ENCODE data around the gene PARD6G. TPM values are rescaled to one million over a fixed set of nuclear protein-coding genes. Genes with fewer than 3 reads are reported as not detected.

PARD6G gene
- total and polyA plus RNA-seq, 9 of the 15 experiments (the other 6 are each of a cell fraction or from before 2014, with no cell fraction given) = 0.03 to 1.2 (median 0.26) TPM

GRCh38 chr18:80228051-80228848 is 19.1 kb downstream of the PARD6G start:
- no peak overlapping the region for H3K27ac ChIP-seq (ENCODE audit: extremely low read depth, low read depth, low read length)
- H3K79me2 ChIP-seq (ENCODE audit: control insufficient read depth, insufficient read depth, low read length) = no peaks in the 10 kb centered on the region
- CTCF ChIA-PET (ENCODE audit: low intra/inter-chr PET ratio) = no interaction called here
- peak in 2 of 4 experiments; percentile 20 to 22 for DNase-seq (ENCODE audit: extremely low read depth in 1 of 4, low spot score in 3 of 4)
- POLR2A ChIA-PET = no interaction called here
- no peaks in the 10 kb centered on the region; a peak in 1 of 5 replicates for H3K4me1 ChIP-seq (replicated peaks in 1 of 2; ENCODE audit: control insufficient read depth in 2 of 2, insufficient read depth in 2 of 2, low read length in 2 of 2)
- FAIRE-seq = no peak
- 4% methylated on average over 5 of the region's 18 CpGs for WGBS (ENCODE audit: insufficient coverage, low coverage, missing lambda C conversion rate)
- intact Hi-C loops (cut with micrococcal nuclease) = no loop called here
- no peaks in the 10 kb centered on the region for H3K36me3 ChIP-seq (ENCODE audit: control insufficient read depth, insufficient read depth, low read length)
- BruUV-seq (replicated peaks) = no TSS peak
- no peak overlapping the region for H3K9ac ChIP-seq (ENCODE audit: insufficient read depth in 1 of 2, low read depth in 2 of 2, low read length in 2 of 2)
- no peaks in the 10 kb centered on the region for H3K9me1 ChIP-seq (ENCODE audit: control insufficient read depth, insufficient read depth, low read length)
- H3K4me3 ChIP-seq = no peak overlapping the region
- no peaks in the 10 kb centered on the region for H3K9me3 ChIP-seq (replicated peaks; ENCODE audit: control insufficient read depth, insufficient read depth, low read depth, low read length)
- no peaks in the 10 kb centered on the region for H4K20me1 ChIP-seq (replicated peaks; ENCODE audit: control insufficient read depth, insufficient read depth, low read length)
- H3K4me2 ChIP-seq (ENCODE audit: insufficient read depth, low read length) = no peak overlapping the region
- H2AFZ ChIP-seq (ENCODE audit: low read depth, low read length) = no peak overlapping the region
- peaks cover 0 to 21% of the 10 kb centered on the region in 2 experiments; a peak in 3 of 5 replicates for H3K27me3 ChIP-seq (ENCODE audit: control insufficient read depth in 2 of 2, insufficient read depth in 2 of 2, low read length in 2 of 2)
- ATAC-seq = no peak; the same call in 2 of the 3 replicates
- in situ Hi-C loops (cut with MboI) = no loop called here
- no peak for TF ChIP-seq HEY1 (CRISPR knock-in tag; IDR thresholded peaks at IDR 0.05; ENCODE audit: borderline replicate concordance)
- TF ChIP-seq, protein P1, sequence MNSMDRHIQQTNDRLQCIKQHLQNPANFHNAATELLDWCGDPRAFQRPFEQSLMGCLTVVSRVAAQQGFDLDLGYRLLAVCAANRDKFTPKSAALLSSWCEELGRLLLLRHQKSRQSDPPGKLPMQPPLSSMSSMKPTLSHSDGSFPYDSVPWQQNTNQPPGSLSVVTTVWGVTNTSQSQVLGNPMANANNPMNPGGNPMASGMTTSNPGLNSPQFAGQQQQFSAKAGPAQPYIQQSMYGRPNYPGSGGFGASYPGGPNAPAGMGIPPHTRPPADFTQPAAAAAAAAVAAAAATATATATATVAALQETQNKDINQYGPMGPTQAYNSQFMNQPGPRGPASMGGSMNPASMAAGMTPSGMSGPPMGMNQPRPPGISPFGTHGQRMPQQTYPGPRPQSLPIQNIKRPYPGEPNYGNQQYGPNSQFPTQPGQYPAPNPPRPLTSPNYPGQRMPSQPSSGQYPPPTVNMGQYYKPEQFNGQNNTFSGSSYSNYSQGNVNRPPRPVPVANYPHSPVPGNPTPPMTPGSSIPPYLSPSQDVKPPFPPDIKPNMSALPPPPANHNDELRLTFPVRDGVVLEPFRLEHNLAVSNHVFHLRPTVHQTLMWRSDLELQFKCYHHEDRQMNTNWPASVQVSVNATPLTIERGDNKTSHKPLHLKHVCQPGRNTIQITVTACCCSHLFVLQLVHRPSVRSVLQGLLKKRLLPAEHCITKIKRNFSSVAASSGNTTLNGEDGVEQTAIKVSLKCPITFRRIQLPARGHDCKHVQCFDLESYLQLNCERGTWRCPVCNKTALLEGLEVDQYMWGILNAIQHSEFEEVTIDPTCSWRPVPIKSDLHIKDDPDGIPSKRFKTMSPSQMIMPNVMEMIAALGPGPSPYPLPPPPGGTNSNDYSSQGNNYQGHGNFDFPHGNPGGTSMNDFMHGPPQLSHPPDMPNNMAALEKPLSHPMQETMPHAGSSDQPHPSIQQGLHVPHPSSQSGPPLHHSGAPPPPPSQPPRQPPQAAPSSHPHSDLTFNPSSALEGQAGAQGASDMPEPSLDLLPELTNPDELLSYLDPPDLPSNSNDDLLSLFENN (IDR thresholded peaks at IDR 0.05; ENCODE audit: low read depth in 2 of 2, low read length in 2 of 2) = no peak
- no peak for TF ChIP-seq ZNF398 (CRISPR knock-in tag; IDR thresholded peaks at IDR 0.05)
- no peak for TF ChIP-seq NR2C1 (IDR thresholded peaks at IDR 0.05)
- TF ChIP-seq NR2C1 (tag; IDR thresholded peaks at IDR 0.05) = no peak
- TF ChIP-seq TAL1 (IDR thresholded peaks at IDR 0.05) = no peak
- no peak for TF ChIP-seq SREBF1 (IDR thresholded peaks at IDR 0.05; ENCODE audit: borderline replicate concordance, low read depth, low read length)
- TF ChIP-seq, protein P2, sequence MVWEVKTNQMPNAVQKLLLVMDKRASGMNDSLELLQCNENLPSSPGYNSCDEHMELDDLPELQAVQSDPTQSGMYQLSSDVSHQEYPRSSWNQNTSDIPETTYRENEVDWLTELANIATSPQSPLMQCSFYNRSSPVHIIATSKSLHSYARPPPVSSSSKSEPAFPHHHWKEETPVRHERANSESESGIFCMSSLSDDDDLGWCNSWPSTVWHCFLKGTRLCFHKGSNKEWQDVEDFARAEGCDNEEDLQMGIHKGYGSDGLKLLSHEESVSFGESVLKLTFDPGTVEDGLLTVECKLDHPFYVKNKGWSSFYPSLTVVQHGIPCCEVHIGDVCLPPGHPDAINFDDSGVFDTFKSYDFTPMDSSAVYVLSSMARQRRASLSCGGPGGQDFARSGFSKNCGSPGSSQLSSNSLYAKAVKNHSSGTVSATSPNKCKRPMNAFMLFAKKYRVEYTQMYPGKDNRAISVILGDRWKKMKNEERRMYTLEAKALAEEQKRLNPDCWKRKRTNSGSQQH (CRISPR knock-in tag; IDR thresholded peaks at IDR 0.05) = no peak
- TF ChIP-seq, protein P3, sequence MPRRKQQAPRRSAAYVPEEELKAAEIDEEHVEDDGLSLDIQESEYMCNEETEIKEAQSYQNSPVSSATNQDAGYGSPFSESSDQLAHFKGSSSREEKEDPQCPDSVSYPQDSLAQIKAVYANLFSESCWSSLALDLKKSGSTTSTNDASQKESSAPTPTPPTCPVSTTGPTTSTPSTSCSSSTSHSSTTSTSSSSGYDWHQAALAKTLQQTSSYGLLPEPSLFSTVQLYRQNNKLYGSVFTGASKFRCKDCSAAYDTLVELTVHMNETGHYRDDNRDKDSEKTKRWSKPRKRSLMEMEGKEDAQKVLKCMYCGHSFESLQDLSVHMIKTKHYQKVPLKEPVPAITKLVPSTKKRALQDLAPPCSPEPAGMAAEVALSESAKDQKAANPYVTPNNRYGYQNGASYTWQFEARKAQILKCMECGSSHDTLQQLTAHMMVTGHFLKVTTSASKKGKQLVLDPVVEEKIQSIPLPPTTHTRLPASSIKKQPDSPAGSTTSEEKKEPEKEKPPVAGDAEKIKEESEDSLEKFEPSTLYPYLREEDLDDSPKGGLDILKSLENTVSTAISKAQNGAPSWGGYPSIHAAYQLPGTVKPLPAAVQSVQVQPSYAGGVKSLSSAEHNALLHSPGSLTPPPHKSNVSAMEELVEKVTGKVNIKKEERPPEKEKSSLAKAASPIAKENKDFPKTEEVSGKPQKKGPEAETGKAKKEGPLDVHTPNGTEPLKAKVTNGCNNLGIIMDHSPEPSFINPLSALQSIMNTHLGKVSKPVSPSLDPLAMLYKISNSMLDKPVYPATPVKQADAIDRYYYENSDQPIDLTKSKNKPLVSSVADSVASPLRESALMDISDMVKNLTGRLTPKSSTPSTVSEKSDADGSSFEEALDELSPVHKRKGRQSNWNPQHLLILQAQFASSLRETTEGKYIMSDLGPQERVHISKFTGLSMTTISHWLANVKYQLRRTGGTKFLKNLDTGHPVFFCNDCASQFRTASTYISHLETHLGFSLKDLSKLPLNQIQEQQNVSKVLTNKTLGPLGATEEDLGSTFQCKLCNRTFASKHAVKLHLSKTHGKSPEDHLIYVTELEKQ (CRISPR knock-in tag; IDR thresholded peaks at IDR 0.05) = no peak
